GM18873 (cell line): ENCODE data around the gene SMG6.

Experiments
- ATAC-seq: cut with Tn5 transposase; IDR thresholded peaks from one replicate; pipeline ENCODE4 v1.9.1; 2021; ENCODE audit warnings: mild to moderate bottlenecking, moderate library complexity, moderate number of reproducible peaks; ENCODE audit not compliant: unreplicated experiment, low FRiP score

Gene SMG6

DNA sequence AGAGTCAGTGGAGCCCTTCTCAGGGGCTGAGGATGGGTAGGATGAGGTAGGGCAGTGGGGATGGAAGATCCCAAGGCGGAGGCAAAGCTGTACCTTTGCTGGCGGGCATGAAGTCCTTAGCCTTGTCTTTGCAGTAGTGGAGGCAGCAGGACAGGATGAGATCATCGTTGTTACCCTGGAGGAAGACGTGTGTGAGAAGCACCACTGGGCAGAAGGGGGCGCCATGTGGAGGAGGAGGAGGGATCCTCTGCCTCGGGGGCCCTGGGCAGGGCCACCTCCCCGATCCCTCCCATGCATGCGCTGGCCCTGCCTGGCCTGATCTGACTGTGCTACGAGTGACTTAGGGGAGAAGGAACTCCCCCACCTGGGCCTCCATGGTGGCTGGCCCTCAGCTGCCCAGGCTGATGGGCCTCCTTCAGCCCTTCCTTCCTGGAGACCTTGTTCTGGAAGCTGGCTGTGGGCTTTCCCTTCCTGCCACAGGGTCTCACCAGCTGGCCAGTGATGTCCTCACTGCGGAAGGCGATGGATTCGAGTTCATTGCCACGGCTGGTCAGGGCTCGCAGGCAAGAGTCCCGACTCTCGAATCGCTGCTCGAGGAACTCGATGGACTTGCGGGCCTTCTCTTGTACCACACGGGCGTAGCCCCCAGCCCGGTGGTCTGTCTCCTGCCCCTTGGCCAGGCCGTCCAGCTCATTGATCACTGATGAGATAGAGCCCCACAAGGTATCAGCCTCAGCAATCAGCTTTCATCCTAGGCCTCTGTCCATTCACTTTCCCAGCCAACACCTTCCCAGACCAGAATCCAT is 238.4 kb downstream of the SMG6 start:
- ATAC-seq: no peak

DNA sequence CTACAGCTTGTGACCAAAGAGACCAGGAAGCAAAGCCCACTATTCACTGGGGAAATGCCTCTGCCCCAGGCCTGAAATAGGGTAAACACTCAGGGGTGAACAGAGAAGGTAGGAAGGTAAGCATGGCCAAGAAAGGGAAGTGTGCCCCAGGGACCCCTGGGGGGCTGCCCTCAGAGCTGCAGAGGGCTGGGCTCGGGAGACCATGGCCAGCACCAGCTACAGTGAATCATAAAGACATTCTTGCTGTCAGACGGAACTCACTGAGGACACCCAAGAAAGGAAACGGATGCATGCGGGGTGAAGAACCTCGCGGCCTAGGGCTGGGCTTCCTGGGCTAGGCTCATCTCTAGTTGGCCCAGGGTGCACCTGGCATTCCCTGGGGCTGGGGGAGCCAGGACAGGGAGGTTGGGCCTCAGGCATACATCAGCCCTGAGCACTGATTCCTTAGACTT is 239.0 kb downstream of the SMG6 start:
- no peak for ATAC-seq

DNA sequence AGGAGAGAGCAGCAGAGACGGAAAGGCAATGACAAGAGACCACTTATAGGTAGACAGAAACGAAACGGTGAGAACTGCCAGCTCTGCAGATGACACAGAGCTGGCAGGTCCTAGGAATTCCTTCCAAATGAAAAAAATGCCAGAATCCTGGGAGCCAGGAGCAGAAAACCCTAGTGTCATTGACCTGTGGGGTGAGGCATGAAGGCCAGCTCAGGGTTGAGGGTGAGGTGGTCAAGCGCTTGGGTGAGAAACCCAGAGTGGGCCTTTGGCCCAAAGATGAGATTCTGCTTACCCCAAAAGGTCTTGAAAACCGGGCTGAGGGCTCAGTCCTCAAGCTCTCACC is 239.5 kb downstream of the SMG6 start:
- no peak for ATAC-seq

DNA sequence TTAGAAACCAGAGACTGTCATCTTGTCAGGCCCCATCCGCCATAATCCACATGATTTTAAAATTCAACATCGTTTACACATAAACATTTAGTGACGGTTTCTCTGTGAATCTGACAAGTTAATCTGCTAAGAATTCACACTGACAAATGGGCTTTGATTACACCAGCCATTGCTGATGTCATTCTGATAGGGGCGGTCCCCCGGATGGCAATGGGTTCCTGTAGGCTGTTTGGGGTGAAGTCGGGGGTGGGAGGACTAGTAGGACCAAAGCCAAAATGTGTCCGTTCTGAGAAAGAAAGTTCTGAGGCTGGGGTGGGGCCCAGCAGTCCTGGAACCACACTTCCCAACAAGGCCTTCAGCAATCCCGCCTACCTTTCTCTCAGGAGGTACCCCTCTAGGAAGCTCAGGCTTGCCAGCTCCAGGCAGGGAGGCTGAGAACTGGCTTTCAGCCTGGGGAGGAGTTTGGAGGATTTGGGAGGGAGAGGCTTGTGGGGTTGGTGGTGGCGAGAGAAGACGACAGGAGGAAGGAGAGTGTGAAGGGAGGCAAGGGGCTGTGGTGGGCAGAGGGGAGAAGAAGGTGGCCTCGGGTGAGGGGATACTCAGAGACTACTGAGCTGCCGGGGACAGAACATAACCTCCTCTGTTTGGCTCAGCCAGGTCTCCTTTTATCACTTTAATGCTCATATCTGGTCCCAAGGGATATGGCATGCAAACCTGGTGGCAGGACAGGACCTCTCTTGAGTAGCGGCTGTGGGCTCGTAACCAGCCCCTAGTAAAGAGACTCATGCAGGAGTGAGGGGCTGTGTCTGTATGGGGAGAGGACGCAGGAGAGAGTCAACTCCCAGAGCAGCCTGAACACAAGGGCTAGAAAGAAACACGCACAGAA is 240.1 kb downstream of the SMG6 start:
- ATAC-seq: no peak

DNA sequence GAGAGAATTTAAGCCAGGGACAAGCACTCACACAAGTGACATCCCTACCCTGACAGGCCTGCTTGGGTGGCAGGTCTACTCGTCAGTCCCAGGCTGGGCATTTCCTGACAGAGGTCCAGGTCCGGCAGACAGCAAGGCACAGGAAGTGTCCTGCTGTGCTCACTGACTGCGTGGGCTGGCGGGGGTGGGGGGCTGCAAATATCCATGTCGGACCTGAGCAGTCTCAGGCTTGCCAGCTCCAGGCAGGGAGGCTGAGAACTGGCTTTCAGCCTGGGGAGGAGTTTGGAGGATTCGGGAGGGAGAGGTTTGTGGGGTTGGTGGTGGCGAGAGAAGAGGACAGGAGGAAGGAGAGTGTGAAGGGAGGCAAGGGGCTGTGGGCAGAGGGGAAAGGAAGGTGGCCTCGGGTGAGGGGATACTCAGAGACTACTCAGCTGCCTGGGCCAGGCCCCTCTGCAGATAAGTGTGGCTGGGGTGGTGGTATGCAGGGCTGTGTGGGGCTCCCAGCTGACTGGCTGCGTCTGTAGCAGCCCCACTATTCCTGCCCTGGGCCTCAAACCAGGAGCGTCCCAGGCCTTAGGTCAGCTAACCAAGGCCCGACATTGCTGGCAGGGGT is 240.9 kb downstream of the SMG6 start:
- no peak for ATAC-seq

DNA sequence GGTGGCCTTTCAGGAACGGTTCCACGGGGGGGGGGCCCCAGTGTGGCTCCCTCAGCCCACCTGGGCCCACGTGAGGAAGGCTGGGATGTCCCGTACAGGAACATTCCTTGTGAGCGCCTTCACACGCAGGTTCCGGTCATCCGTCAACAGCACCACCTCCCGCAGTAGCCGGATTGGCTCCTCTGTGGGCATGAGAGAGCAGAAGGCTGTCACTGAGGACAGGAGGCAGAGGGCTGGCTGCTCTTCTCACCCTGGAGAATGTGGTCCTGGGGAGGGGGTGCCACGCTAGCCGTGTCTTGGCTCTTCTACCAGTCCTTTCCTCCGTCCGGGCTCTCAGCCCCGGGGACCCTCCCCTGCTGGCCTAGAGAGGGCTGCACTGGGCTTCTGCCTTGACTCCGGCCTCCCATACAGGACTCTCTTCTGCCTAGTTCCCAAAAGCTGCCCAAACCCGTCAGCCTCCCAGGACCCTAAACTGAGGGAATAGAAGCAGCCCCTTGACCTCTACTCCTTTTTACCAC is 242.1 kb downstream of the SMG6 start:
- ATAC-seq: no peak

DNA sequence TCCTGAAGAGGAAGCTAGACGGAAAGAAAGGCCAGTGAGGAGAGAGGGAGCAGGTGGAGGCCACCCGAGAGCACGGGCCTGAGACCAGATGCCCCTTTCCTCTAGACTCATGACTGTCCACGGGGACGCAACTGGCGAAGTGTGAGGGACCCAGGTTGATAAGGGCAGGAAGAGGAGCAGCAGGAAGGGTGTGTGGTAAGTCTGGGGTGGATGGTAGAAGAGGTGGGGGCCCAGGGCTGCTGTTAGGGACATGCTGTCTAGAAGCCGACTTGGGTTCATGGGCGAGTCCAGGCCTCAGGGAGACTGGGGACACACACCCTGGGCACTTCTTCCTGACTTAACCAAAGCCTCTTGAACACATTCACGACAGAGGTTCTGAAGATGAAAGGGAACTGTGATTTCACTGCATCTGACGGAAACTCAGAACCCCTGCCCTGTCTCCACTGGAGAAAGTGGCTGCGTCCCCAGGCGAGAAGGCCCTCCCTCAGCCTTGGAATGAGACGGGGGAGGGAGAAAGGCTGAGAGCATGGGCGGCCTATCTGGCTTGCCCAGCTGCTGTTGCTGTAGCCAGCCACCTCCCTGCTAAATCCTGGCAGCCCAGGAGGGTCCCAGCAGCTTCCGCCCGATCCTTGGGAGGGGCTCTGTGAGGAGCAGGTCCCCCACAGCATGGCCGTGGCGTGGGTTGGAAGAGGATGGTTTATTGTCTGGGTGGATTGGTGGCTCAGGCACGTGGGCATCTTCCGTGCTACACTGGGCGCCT is 242.7 kb downstream of the SMG6 start:
- no peak for ATAC-seq

DNA sequence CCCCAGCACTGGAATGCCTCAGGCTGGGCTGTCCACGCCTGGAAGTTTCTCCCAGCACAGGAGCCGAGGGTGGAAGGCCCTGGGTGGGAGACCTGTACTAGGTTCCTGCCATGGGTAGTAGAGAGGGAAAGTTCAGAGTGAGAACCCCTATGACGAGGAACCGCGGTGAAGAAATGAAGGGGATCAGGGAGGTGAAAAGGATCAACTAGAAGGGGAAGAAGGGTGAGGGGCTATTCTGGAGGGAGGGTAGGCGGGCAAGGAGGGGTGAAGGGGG is 243.3 kb downstream of the SMG6 start:
- no peak for ATAC-seq

DNA sequence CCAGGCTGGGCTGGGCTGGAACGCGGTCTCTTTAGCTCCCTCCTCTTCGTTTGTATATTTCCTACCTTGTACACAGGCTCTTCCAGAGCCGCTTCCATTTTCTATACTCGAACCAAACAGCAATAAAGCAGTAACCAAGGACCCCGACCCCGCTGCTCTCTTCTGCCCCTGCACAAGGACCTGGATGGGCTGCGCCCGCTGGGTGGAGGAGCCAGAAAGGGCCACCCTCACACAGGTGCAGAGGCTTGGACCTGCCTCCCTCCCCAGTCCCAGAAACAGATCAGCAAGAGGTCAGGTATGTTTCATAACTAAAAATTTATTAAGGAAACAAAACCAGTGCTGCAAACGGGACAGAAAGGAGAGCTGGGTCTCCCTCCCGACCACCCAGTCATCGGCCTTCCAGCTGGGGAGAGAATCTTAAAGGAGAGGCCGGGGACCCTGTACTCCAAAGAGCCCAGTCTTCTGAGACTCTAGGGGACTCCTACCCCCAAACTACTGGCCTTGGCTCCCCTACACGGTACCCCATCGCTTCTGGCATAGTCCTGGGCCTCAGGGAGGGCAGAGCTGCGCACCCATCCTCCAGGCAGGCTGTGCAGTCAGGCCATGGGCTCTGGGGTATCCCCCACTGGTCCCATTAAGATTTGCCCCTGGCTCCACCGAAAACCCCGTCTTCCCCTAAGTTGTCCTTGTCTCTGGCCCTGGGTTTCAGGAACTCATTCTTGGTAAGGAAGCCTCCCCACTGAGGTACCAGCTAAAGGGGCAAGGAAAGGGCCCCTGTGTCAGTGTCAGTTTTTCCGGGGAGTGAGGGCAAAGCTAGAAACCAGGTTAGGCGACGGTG is 243.8 kb downstream of the SMG6 start:
- ATAC-seq: no peak

DNA sequence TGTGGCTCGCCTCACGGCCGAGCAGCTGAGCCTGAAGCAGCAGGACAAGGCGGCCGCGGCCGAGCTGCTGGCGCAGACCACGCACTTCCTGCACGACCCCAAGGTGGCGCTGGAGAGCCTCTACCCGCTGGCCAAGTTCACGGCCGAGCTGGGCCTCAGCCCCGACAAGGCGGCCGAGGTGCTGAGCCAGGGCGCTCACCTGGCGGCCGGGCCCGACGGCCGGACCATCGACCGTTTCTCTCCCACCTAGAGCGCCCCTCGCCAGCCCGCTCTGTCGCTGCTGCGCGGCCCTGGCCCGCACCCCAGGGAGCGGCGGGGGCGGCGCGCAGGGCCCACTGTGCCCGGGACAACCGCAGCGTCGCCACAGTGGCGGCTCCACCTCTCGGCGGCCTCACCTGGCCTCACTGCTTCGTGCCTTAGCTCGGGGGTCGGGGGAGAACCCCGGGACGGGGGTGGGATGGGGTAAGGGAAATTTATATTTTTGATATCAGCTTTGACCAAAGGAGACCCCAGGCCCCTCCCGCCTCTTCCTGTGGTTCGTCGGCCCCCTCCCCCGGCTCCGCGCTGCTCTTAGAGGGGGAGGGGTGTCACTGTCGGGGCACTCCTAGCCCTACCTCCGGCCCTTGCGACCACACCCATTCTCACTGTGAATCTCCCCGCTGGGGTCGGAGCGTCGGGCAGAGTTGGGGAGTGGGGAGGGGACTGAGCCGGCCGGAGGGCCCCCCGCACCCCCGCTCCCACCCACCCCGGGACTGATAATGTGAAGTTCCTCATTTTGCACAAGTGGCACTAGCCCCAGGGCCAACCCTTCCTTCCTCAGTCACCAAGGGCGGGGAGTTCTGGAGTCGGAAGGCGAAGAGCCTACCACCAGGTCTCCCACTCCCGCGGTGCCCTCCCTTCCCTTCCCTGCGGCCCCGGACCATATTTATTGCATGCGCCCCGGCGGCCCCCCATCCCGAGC is 244.7 kb downstream of the SMG6 start:
- ATAC-seq: no peak

DNA sequence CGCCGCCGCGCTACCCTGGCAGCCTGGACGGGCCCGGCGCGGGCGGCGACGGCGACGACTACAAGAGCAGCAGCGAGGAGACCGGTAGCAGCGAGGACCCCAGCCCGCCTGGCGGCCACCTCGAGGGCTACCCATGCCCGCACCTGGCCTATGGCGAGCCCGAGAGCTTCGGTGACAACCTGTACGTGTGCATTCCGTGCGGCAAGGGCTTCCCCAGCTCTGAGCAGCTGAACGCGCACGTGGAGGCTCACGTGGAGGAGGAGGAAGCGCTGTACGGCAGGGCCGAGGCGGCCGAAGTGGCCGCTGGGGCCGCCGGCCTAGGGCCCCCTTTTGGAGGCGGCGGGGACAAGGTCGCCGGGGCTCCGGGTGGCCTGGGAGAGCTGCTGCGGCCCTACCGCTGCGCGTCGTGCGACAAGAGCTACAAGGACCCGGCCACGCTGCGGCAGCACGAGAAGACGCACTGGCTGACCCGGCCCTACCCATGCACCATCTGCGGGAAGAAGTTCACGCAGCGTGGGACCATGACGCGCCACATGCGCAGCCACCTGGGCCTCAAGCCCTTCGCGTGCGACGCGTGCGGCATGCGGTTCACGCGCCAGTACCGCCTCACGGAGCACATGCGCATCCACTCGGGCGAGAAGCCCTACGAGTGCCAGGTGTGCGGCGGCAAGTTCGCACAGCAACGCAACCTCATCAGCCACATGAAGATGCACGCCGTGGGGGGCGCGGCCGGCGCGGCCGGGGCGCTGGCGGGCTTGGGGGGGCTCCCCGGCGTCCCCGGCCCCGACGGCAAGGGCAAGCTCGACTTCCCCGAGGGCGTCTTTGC is 245.6 kb downstream of the SMG6 start:
- no peak for ATAC-seq

DNA sequence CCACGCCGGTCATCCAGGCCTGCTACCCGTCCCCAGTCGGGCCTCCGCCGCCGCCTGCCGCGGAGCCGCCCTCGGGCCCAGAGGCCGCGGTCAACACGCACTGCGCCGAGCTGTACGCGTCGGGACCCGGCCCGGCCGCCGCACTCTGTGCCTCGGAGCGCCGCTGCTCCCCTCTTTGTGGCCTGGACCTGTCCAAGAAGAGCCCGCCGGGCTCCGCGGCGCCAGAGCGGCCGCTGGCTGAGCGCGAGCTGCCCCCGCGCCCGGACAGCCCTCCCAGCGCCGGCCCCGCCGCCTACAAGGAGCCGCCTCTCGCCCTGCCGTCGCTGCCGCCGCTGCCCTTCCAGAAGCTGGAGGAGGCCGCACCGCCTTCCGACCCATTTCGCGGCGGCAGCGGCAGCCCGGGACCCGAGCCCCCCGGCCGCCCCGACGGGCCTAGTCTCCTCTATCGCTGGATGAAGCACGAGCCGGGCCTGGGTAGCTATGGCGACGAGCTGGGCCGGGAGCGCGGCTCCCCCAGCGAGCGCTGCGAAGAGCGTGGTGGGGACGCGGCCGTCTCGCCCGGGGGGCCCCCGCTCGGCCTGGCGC is 246.3 kb downstream of the SMG6 start:
- no peak for ATAC-seq

DNA sequence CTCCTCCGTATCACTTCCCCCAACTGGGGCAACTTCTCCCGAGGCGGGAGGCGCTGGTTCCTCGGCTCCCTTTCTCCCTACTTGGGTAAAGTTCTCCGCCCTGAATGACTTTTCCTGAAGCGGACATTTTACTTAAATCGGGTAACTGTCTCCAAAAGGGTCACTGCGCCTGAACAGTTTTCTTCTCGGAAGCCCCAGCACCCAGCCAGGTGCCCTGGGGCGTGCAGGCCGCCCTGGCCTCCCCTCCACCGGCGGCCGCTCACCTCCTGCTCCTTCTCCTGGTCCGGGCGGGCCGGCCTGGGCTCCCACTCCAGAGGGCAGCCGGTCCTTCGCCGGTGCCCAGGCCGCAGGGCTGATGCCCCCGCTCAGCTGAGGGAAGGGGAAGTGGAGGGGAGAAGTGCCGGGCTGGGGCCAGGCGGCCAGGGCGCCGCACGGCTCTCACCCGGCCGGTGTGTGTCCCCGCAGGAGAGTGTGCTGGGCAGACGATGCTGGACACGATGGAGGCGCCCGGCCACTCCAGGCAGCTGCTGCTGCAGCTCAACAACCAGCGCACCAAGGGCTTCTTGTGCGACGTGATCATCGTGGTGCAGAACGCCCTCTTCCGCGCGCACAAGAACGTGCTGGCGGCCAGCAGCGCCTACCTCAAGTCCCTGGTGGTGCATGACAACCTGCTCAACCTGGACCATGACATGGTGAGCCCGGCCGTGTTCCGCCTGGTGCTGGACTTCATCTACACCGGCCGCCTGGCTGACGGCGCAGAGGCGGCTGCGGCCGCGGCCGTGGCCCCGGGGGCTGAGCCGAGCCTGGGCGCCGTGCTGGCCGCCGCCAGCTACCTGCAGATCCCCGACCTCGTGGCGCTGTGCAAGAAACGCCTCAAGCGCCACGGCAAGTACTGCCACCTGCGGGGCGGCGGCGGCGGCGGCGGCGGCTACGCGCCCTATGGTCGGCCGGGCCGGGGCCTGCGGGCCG is 247.1 kb downstream of the SMG6 start:
- no peak for ATAC-seq

DNA sequence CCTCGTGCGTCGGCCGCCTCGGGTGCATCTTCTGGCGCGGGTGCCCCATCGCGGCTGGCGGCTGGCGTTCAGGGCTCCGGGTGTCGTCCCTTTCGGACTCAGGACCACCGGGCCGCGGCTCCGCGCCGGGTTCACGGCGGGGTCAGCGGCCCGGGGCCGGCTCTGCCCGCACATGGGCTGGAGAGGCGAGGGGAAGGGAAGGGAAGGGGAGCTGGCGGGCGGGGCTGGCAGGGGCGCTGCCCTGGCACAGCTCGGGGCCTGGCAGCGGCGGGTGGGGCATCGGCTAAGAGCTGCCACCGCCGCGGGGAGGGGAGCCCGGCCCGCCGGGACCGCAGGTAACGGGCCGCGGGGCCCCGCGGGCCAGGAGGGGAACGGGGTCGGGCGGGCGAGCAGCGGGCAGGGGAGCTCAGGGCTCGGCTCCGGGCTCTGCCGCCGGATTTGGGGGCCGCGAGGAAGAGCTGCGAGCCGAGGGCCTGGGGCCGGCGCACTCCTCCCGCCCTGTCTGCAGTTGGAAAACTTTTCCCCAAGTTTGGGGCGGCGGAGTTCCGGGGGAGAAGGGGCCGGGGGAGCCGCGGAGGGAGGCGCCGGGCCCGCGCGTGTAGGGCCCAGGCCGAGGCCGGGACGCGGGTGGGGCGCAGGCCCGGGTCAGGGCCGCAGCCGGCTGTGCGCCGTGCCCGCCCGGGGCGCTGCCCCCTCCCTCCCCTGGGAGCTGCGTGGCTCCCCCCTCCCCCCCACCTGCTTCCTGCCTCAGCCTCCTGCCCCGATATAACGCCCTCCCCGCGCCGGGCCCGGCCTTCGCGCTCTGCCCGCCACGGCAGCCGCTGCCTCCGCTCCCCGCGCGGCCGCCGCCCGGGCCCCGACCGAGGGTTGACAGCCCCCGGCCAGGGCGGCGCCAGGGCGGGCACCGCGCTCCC is 248.0 kb downstream of the SMG6 start:
- no peak for ATAC-seq
